Neural crest cell (in vitro differentiated cells): ENCODE measurements around the gene CDYL. TPM values are rescaled to one million over a fixed set of nuclear protein-coding genes. Genes with fewer than 3 reads are reported as not detected.

ENCODE experiments used
- DNase-seq: peaks from one replicate; pipeline ENCODE4 v3.0.0; 2021; ENCODE audit warnings: low read depth, mixed read lengths, low spot score
- H3K27ac Mint-ChIP-seq: one replicate; pipeline ENCODE4 v1.8.0; 2021; ENCODE audit warnings: mild to moderate bottlenecking, mixed read lengths; ENCODE audit not compliant: unreplicated experiment
- H3K27me3 Mint-ChIP-seq: 2 replicates; pipeline ENCODE4 v1.8.0; 2021; ENCODE audit warnings: low read depth, mild to moderate bottlenecking, mixed read lengths
- H3K36me3 Mint-ChIP-seq: 2 replicates; pipeline ENCODE4 v1.8.0; 2021; ENCODE audit warnings: low read depth, mild to moderate bottlenecking, mixed read lengths
- H3K4me1 Mint-ChIP-seq: 2 replicates; pipeline ENCODE4 v1.8.0; 2021; ENCODE audit warnings: mixed read lengths
- H3K4me3 Mint-ChIP-seq: one replicate; pipeline ENCODE4 v1.8.0; 2021; ENCODE audit warnings: mild to moderate bottlenecking, mixed read lengths
- H3K9me3 Mint-ChIP-seq: 2 replicates; pipeline ENCODE4 v1.8.0; 2021; ENCODE audit warnings: mixed read lengths
- total RNA-seq: library from RNA; stranded (reverse); gene quantifications from 2 replicates; pipeline ENCODE4 v1.2.1, GENCODE V29; 2021
- TF ChIP-seq, protein P1 (sequence below): fragments of 200-600 bp; sonication (generic); conservative IDR thresholded peaks from 2 replicates; pipeline ENCODE4 v1.5.0; 2021; ENCODE audit warnings: antibody characterized with exemption, mild to moderate bottlenecking

The CDYL gene
- total RNA-seq, 1 donor from 2014 or later: 54.2 TPM

GRCh38 chr6:4965562-4966389, 189.6 kb downstream of the CDYL start:
- Mint-ChIP-seq H3K27ac (no peak overlapping the region), H3K9me3 (no peaks in the 10 kb centered on the region), H3K36me3 (no peaks in the 10 kb centered on the region), H3K27me3 (no peaks in the 10 kb centered on the region), H3K4me1 (peaks cover 18% of the 10 kb centered on the region), H3K4me3 (no peak overlapping the region)
- DNase-seq: no peak
- TF ChIP-seq, protein P1, sequence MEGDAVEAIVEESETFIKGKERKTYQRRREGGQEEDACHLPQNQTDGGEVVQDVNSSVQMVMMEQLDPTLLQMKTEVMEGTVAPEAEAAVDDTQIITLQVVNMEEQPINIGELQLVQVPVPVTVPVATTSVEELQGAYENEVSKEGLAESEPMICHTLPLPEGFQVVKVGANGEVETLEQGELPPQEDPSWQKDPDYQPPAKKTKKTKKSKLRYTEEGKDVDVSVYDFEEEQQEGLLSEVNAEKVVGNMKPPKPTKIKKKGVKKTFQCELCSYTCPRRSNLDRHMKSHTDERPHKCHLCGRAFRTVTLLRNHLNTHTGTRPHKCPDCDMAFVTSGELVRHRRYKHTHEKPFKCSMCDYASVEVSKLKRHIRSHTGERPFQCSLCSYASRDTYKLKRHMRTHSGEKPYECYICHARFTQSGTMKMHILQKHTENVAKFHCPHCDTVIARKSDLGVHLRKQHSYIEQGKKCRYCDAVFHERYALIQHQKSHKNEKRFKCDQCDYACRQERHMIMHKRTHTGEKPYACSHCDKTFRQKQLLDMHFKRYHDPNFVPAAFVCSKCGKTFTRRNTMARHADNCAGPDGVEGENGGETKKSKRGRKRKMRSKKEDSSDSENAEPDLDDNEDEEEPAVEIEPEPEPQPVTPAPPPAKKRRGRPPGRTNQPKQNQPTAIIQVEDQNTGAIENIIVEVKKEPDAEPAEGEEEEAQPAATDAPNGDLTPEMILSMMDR: no peak

DNA sequence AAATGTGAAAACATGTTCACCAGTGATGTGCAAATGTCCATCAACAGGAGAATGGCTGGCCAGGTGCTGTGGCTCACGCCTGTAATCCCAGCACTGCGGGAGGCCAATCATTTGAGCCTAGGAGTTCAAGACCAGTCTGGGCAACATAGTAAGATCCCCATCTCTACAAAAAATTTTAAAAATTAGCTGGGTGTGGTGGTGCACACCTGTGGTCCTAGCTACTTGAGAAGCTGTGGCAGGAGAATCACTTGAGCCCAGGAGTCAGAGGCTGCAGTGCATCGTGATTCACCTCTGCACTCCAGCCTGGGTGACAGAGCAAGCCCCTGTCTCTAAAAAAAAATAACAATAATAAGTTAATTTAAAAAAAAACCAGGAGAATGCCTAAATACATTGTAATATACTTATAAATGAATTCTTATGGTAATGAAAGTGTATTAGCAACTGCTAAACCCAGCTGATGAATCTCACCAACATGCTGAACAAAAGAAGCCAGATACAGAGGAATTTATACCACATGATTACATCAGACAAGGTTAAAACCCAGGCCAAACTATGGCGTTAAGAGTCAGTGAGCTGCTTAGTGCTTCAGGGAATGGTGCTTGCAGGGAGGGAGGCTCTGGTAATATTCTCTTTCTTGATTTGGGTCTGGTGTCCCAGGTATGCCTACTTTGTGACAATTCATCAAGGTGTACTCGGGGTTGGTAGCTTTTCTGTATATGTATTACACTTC, 191.3 kb downstream of the CDYL start:
- no peaks in the 10 kb centered on the region for H3K36me3 Mint-ChIP-seq
- no peak overlapping the region for H3K4me3 Mint-ChIP-seq
- TF ChIP-seq, protein P1: no peak
- H3K4me1 Mint-ChIP-seq: peaks cover 18% of the 10 kb centered on the region
- peaks cover 1% of the 10 kb centered on the region for H3K27me3 Mint-ChIP-seq
- DNase-seq: no peak
- no peaks in the 10 kb centered on the region for H3K9me3 Mint-ChIP-seq
- H3K27ac Mint-ChIP-seq: no peak overlapping the region

- no peak overlapping the region for H3K27ac Mint-ChIP-seq
- no peak for DNase-seq
- H3K36me3 Mint-ChIP-seq: no peaks in the 10 kb centered on the region
- TF ChIP-seq, protein P1: no peak
- peaks cover 3% of the 10 kb centered on the region for H3K27me3 Mint-ChIP-seq
- H3K9me3 Mint-ChIP-seq: no peaks in the 10 kb centered on the region
- no peak overlapping the region for H3K4me3 Mint-ChIP-seq
- peaks cover 17% of the 10 kb centered on the region for H3K4me1 Mint-ChIP-seq
Measured at GRCh38 chr6:4969609-4970285, 193.5 kb downstream of the CDYL start.

DNA sequence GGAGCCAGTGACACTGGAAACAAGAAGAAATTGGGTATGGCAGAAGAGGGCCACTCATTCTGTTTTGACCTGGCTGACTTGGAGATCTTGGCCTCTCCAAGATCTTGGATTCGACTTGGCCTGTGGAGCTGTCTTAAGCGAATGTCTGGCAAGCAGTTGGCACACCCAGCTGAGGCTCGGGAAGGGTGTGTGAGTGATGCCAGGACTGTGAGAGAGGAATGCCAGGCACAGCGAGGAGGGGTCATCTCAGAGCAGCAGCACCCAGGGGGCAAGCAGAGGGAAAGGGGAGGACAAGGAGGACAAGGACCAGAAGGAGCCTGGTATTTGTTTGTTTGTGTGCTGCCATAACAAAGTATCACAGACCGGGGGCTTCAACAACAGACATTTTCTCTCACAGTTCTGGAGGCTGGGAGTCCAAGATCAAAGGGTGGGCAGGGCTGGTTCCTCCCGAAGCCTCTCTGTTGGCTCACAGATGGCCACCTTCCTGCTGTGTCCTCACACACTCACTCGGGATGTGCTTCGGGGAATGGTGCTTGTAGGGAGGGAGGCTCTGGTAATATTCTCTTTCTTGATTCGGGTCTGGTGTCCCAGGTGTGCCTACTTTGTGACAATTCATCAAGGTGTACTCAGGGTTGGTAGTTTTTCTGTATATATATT, 194.7 kb downstream of the CDYL start:
- Mint-ChIP-seq H3K27me3 (peaks cover 3% of the 10 kb centered on the region), H3K36me3 (no peaks in the 10 kb centered on the region)
- TF ChIP-seq, protein P1: no peak

DNA sequence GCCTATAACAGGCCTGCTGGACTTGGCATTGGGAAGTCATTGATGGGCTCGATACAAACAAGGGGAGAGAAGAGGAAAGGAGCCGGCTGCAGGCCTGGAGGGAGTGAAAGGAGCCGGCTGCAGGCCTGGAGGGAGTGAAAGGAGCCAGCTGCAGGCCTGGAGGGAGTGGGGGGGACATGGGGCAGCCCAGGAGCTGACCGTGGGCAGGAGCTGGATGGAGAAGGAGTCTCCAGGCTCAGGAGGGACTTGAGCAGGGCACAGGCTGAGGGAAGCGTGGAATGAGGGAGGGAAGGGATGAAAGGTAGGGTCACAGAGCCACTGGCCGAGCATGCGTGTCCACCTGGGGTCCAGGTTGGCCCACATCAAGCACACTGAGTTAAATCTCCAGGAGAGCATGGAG, 195.6 kb downstream of the CDYL start:
- Mint-ChIP-seq H3K4me1 (peaks cover 8% of the 10 kb centered on the region), H3K27ac (no peak overlapping the region), H3K9me3 (peaks cover under 1% of the 10 kb centered on the region), H3K36me3 (peaks cover 2% of the 10 kb centered on the region), H3K27me3 (peaks cover 3% of the 10 kb centered on the region), H3K4me3 (no peak overlapping the region)
- TF ChIP-seq, protein P1: no peak
- no peak for DNase-seq

More for the DNA sequence above, 194.7 kb downstream of the CDYL start:
- no peaks in the 10 kb centered on the region for H3K9me3 Mint-ChIP-seq
- no peak overlapping the region for H3K27ac Mint-ChIP-seq
- peaks cover 9% of the 10 kb centered on the region for H3K4me1 Mint-ChIP-seq
- no peak for DNase-seq
- no peak overlapping the region for H3K4me3 Mint-ChIP-seq
